K562 (cell line): ENCODE results near the gene HELZ. TPM values are rescaled to one million over a fixed set of nuclear protein-coding genes. Genes with fewer than 3 reads are reported as not detected.

ENCODE experiments used
- BRF1 ChIP-seq: IDR thresholded peaks from 3 replicates; pipeline ENCODE4 v1.6.1; 2011; ENCODE audit warnings: borderline replicate concordance, mild to moderate bottlenecking; ENCODE audit not compliant: insufficient read length; ENCODE audit errors: extremely low read depth
- CBFA2T3 ChIP-seq: fragments of 450-650 bp; IDR thresholded peaks from 2 replicates; pipeline ENCODE4 v1.6.1; 2017
- IFI16 ChIP-seq: fragments of 250-450 bp; sonication (Bioruptor Pico); IDR thresholded peaks from 2 replicates; pipeline ENCODE4 v2.1.2; 2022; ENCODE audit warnings: mild to moderate bottlenecking, inconsistent platforms
- MEIS2 ChIP-seq: fragments of 450-650 bp; IDR thresholded peaks from 2 replicates; pipeline ENCODE4 v1.6.1; 2014; ENCODE audit warnings: mild to moderate bottlenecking; ENCODE audit not compliant: partially characterized antibody
- PPARD ChIP-seq: fragments of 250-450 bp; sonication (Bioruptor Pico); IDR thresholded peaks from 2 replicates; pipeline ENCODE4 v1.8.0; 2022; ENCODE audit warnings: inconsistent platforms, mild to moderate bottlenecking, moderate library complexity
- RFX7 ChIP-seq: fragments of 250-450 bp; sonication (Bioruptor Pico); IDR thresholded peaks from 2 replicates; pipeline ENCODE4 v1.5.1; 2021; ENCODE audit warnings: mild to moderate bottlenecking
- polyA plus RNA-seq, 8 experiments: library from polyadenylated mRNA; depleted of rRNA in 4 of 8; stranded (reverse) in 5 of 8; unstranded in 3 of 8; fragments of >200 nt; fragmentation: Nextera tagmentation in 2 of 8; fragmentation: Illumina TruSeq in 1 of 8; extraction: Ambion mirVana in 2 of 8; extraction: Trizol in 1 of 8; gene quantifications; 2 replicates each; pipeline versions ENCODE4 v1.2.1 to v1.2.3, GENCODE V29; 2011 to 2014; ENCODE audit warnings: inconsistent platforms in 1 of 8, missing spikeins in 1 of 8
- total RNA-seq, 7 experiments: library from RNA; depleted of rRNA in 6 of 7; stranded (reverse); fragments of >200 nt in 6 of 7; fragmentation: Illumina TruSeq in 2 of 7; extraction: Trizol in 2 of 7; gene quantifications; 2 replicates each; pipeline versions ENCODE4 v1.2.1 to v1.2.3, GENCODE V29; 2011 to 2021; ENCODE audit warnings: low replicate concordance in 1 of 7
- TF ChIP-seq, protein P1 (sequence below): fragments of 450-650 bp; IDR thresholded peaks from 2 replicates; pipeline ENCODE4 v1.6.1; 2016; ENCODE audit warnings: mild to moderate bottlenecking, moderate library complexity
- TF ChIP-seq, protein P2 (sequence below): sonication (generic); formaldehyde crosslinking; IDR thresholded peaks from 2 replicates; pipeline ENCODE4 v1.8.1; 2023; ENCODE audit warnings: mild to moderate bottlenecking, missing genetic modification reagents
- TF ChIP-seq, protein P3 (sequence below): fragments of 250-450 bp; sonication (Bioruptor Pico); IDR thresholded peaks from 2 replicates; pipeline ENCODE4 v1.9.0; 2021; ENCODE audit warnings: mild to moderate bottlenecking
- TF ChIP-seq, protein P4 (sequence below): fragments of 450-650 bp; formaldehyde crosslinking; IDR thresholded peaks from 2 replicates; pipeline ENCODE4 v1.4.0; 2022; ENCODE audit warnings: missing genetic modification characterization

Gene HELZ
- total and polyA plus RNA-seq, 9 of the 15 experiments (the other 6 are each of a cell fraction or from before 2014, with no cell fraction given): 5.2 to 39.8 (median 17.3) TPM

DNA sequence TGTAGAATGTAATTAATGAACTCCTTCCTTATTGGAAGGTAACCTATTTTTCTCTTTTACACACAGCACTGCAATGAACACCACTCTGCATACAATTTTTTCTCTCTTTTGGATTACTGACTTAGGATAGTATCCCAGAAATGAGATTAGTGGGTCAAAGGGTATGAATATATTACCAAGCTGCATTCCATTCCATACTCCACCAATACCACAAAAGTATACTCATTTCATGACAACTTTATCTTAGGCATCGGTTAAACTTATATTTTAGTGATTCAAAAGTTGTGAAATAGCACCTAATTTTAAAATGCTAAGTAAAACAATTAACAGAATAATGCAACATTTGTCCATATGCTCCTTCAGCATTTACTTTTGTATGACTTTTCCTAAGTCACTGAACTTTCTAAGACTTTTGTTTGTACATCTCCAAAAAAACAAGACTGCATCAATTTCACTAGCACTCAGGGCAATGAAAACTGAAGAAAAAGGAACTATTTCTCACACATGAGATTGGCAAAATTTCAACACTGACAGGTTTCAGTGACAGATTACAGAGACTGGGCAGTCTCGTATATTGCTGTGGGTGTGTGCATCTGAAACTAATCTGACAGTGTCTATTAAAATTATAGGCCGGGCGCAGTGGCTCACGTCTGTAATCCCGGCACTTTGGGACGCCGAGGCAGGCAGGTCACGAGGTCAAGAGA is 32.1 kb downstream of the HELZ start (continued):
- TF ChIP-seq, protein P1, sequence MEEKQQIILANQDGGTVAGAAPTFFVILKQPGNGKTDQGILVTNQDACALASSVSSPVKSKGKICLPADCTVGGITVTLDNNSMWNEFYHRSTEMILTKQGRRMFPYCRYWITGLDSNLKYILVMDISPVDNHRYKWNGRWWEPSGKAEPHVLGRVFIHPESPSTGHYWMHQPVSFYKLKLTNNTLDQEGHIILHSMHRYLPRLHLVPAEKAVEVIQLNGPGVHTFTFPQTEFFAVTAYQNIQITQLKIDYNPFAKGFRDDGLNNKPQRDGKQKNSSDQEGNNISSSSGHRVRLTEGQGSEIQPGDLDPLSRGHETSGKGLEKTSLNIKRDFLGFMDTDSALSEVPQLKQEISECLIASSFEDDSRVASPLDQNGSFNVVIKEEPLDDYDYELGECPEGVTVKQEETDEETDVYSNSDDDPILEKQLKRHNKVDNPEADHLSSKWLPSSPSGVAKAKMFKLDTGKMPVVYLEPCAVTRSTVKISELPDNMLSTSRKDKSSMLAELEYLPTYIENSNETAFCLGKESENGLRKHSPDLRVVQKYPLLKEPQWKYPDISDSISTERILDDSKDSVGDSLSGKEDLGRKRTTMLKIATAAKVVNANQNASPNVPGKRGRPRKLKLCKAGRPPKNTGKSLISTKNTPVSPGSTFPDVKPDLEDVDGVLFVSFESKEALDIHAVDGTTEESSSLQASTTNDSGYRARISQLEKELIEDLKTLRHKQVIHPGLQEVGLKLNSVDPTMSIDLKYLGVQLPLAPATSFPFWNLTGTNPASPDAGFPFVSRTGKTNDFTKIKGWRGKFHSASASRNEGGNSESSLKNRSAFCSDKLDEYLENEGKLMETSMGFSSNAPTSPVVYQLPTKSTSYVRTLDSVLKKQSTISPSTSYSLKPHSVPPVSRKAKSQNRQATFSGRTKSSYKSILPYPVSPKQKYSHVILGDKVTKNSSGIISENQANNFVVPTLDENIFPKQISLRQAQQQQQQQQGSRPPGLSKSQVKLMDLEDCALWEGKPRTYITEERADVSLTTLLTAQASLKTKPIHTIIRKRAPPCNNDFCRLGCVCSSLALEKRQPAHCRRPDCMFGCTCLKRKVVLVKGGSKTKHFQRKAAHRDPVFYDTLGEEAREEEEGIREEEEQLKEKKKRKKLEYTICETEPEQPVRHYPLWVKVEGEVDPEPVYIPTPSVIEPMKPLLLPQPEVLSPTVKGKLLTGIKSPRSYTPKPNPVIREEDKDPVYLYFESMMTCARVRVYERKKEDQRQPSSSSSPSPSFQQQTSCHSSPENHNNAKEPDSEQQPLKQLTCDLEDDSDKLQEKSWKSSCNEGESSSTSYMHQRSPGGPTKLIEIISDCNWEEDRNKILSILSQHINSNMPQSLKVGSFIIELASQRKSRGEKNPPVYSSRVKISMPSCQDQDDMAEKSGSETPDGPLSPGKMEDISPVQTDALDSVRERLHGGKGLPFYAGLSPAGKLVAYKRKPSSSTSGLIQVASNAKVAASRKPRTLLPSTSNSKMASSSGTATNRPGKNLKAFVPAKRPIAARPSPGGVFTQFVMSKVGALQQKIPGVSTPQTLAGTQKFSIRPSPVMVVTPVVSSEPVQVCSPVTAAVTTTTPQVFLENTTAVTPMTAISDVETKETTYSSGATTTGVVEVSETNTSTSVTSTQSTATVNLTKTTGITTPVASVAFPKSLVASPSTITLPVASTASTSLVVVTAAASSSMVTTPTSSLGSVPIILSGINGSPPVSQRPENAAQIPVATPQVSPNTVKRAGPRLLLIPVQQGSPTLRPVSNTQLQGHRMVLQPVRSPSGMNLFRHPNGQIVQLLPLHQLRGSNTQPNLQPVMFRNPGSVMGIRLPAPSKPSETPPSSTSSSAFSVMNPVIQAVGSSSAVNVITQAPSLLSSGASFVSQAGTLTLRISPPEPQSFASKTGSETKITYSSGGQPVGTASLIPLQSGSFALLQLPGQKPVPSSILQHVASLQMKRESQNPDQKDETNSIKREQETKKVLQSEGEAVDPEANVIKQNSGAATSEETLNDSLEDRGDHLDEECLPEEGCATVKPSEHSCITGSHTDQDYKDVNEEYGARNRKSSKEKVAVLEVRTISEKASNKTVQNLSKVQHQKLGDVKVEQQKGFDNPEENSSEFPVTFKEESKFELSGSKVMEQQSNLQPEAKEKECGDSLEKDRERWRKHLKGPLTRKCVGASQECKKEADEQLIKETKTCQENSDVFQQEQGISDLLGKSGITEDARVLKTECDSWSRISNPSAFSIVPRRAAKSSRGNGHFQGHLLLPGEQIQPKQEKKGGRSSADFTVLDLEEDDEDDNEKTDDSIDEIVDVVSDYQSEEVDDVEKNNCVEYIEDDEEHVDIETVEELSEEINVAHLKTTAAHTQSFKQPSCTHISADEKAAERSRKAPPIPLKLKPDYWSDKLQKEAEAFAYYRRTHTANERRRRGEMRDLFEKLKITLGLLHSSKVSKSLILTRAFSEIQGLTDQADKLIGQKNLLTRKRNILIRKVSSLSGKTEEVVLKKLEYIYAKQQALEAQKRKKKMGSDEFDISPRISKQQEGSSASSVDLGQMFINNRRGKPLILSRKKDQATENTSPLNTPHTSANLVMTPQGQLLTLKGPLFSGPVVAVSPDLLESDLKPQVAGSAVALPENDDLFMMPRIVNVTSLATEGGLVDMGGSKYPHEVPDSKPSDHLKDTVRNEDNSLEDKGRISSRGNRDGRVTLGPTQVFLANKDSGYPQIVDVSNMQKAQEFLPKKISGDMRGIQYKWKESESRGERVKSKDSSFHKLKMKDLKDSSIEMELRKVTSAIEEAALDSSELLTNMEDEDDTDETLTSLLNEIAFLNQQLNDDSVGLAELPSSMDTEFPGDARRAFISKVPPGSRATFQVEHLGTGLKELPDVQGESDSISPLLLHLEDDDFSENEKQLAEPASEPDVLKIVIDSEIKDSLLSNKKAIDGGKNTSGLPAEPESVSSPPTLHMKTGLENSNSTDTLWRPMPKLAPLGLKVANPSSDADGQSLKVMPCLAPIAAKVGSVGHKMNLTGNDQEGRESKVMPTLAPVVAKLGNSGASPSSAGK: no peak
- TF ChIP-seq, protein P2, sequence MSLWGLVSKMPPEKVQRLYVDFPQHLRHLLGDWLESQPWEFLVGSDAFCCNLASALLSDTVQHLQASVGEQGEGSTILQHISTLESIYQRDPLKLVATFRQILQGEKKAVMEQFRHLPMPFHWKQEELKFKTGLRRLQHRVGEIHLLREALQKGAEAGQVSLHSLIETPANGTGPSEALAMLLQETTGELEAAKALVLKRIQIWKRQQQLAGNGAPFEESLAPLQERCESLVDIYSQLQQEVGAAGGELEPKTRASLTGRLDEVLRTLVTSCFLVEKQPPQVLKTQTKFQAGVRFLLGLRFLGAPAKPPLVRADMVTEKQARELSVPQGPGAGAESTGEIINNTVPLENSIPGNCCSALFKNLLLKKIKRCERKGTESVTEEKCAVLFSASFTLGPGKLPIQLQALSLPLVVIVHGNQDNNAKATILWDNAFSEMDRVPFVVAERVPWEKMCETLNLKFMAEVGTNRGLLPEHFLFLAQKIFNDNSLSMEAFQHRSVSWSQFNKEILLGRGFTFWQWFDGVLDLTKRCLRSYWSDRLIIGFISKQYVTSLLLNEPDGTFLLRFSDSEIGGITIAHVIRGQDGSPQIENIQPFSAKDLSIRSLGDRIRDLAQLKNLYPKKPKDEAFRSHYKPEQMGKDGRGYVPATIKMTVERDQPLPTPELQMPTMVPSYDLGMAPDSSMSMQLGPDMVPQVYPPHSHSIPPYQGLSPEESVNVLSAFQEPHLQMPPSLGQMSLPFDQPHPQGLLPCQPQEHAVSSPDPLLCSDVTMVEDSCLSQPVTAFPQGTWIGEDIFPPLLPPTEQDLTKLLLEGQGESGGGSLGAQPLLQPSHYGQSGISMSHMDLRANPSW (CRISPR knock-in tag): no peak
- TF ChIP-seq IFI16 (no peak), BRF1 (no peak), PPARD (no peak), MEIS2 (peak; percentile 35), RFX7 (no peak), CBFA2T3 (0 out of 2 replicates have a peak, but pooled peaks have one; percentile 10)
- TF ChIP-seq, protein P3, sequence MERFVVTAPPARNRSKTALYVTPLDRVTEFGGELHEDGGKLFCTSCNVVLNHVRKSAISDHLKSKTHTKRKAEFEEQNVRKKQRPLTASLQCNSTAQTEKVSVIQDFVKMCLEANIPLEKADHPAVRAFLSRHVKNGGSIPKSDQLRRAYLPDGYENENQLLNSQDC (CRISPR knock-in tag): no peak
- TF ChIP-seq, protein P4, sequence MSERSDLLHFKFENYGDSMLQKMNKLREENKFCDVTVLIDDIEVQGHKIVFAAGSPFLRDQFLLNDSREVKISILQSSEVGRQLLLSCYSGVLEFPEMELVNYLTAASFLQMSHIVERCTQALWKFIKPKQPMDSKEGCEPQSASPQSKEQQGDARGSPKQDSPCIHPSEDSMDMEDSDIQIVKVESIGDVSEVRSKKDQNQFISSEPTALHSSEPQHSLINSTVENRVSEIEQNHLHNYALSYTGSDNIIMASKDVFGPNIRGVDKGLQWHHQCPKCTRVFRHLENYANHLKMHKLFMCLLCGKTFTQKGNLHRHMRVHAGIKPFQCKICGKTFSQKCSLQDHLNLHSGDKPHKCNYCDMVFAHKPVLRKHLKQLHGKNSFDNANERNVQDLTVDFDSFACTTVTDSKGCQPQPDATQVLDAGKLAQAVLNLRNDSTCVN (CRISPR knock-in tag): no peak
